NT2/D1 (cell line): ENCODE data around the gene CACNA2D3.

Experiments used
- SUZ12 ChIP-seq: IDR thresholded peaks from 2 replicates; pipeline ENCODE4 v1.6.1; 2011; ENCODE audit not compliant: insufficient read length, insufficient read depth; ENCODE audit errors: extremely low read depth
- ZNF274 ChIP-seq: IDR thresholded peaks from 2 replicates; pipeline ENCODE4 v1.6.1; 2011; ENCODE audit warnings: mild to moderate bottlenecking, low read depth, low read length

- TF ChIP-seq ZNF274, result no peak
- TF ChIP-seq SUZ12, result no peak
Measured at GRCh38 chr3:54458357-54458756, 336.0 kb downstream of the CACNA2D3 start.
